CD4-positive, alpha-beta T cell treated with Interferon gamma for 1 hour (primary cell): ENCODE data around the gene CGB2.

ENCODE experiments used
- DNase-seq: peaks from one replicate; pipeline ENCODE4 v3.0.0-alpha.2; 2020

The CGB2 gene

DNA sequence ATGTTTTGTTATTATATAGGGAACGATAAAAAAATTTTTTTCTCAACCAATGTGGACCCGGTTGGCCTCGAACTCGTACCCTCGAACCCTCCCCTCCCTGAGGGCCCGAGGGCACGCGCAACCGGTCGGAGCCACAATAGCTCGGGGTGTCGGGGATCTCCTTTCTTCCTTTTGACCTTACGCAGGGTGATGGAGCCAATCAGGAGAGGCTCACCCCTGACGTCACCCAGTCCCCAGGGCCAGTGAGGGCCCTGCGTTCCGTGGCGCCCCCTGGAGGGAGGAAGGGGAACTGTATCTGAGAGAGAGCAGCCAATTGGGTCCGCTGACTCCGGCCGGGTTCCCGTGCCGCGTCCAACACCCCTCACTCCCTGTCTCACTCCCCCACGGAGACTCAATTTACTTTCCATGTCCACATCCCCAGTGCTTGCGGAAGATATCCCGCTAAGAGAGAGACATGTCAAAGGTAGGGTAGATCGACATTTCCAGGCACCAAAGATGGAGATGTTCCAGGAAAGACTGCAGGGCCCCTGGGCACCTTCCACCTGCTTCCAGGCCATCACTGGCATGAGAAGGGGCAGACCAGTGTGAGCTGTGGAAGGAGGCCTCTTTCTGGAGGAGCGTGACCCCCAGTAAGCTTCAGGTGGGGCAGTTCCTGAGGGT, at the start of gene CGB2:
Gene CGB2, plus strand, starts transcription at position 249 of the 660 bp plus-strand sequence. Its CDS starts 206 bp downstream, at position 455.
- DNase-seq = peak; percentile 58

- DNase-seq = no peak
Observed at GRCh38 chr19:48982280-48982679, 49.4 kb upstream of the CGB2 start.

- no peak for DNase-seq
Observed at GRCh38 chr19:48985711-48986110, 46.0 kb upstream of the CGB2 start.

GRCh38 chr19:48986211-48986610, 45.5 kb upstream of the CGB2 start:
- no peak for DNase-seq

DNA sequence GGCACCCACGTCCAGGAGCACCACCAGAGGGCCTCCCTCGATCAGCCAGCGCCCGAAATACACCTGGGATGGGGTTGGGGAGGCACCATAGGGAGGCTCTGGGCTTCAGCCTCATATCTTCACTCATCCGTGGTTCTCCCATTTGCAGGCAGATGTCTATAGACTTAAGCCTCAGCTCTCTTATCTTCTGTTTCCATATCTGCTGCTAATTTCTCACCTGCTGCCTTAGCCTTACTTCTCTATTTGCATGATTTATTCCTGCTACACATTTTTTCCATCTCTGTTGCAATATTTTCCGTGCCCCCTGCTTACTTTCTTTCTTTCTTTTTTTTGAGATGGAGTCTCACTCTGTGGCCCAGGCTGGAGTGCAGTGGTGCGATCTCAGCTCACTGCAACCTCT, 44.4 kb upstream of the CGB2 start:
- DNase-seq = no peak

DNA sequence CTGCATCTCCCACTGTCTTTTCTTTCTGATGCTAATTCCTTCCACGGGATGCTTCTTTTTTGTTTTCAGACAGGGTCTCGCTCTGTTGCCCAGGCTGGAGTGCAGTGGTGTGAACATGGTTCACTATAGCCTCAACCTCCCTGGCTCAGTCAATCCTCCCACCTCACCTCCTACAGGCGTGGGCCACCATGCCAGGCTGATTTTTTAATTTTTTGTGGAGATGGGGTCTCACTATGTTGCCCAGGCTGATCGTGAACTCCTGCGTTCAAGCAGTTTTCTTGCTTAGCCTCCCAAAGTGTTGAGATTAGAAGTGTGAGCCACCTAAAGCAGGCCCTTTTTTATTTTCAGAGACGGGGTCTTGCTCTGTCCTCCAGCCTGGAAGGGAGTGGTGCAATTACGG, 43.4 kb upstream of the CGB2 start:
- DNase-seq = no peak

DNA sequence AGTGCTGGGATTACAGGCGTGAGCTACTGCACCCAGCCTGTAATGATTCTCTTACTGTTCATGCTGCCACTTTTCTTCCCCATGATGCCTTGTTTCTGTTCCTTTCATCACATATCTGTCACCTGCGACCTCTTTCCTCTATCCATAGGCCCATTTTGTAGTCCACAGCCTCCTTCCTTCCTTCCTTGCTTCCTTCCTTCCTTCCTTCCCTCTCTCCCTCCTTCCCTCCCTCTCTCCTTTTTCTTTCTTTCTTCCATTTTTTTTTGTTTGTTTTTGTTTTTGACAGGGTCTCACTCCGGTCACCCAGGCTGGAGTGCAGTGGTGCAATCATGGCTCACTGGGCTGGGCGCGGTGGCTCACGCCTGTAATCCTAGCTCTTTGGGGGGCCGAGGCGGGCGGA, 42.8 kb upstream of the CGB2 start:
- no peak for DNase-seq

GRCh38 chr19:48989701-48990291, 41.9 kb upstream of the CGB2 start:
- DNase-seq = no peak

DNA sequence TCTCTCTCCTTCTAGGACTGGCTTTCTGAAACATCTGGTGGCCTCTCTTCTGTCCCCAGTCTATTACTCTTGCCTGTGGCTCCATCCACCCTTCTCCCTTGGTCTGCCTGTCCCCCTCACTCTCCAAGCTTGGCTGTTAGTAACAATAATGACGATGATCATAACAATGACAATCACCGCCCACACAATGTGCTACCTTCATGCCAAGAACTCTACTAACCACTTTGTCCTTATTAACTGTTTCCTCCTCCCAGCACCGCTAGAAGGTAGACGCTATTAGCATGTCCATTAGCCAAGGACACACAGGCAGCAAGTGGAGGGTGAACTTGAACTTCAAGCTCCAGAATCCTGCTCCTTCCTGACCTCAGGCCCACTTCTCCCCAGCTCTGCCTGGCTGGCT, 41.3 kb upstream of the CGB2 start:
- DNase-seq = no peak

DNA sequence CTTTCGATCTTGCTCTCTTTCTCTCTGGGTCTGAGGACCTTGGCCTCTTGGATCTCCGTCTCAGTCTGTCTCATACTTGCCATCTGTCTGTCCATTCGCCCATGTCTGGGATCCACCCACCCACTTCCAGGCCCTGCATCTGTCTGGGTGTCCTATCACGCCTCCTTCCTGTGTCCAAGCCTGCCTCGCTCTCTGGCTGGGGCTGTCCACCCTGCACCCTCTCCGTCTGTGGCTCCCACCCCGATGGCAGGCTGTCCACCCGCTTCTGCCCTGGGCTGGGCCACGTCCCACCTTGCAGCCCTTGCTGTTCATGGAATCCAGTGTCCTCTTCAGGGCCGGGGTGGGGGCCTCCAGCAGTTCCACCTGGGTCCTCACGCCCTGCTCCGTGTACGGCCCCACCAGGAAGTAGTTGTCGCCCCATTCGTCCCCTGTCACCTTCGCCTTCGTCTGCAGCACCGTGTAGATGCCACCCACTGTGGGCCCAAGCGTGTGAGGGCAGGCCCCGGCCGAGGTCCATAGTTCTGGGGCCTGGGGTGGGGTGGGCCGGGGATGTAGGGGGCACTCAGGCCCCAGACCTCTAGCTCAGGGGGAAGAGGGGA, 40.6 kb upstream of the CGB2 start:
- no peak for DNase-seq

GRCh38 chr19:48991873-48992580, 39.7 kb upstream of the CGB2 start:
- peak; percentile 23 for DNase-seq

- DNase-seq = no peak
Observed at GRCh38 chr19:48992581-48993174, 39.0 kb upstream of the CGB2 start.

DNA sequence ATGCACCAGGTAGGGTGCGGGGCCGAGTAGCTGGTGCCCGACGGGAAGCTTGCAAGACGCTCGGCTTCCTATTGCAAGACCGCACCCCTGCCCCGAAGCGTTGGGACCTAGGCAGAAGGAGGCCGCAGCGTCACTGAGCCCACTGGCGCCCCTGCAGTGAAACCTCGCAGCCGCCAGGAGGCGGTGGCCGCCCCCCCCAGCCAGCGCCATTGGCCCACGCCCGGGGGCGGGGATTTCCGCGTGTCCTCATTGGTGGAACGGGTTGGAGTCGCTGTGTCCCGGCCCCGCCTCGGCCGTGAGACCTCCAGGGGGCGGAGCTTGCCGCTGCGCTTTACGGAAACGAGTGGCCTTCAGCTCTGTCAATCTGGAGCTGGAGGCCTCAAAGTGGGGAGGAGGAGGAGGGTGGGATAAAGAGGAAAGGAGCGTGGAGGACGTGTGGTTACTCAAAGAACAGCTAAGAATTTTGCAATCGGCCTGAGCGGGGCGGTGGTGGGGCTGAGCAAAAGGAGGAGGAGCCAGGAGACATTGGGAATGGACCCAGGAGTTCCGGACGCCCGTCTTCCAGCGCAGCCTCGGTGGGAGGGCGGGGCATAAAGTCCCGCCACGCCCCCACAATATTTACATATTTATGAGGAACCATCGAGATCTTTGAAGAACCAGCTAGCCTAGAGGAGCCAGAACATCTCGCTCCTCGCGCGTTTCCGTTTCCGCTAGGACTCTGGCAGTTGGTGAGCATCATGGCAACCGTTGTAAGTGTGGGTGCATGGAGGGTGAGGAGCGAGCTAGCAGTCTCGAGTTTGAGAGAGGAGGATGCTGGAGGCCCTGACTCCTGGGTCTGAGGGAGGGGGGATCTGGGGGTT, 38.3 kb upstream of the CGB2 start, which contains the start of the genes GYS1 and RUVBL2:
Gene GYS1, minus strand, starts transcription at position 135 of the 860 bp plus-strand sequence. CDS start 197 bp downstream, outside the sequence.
Gene RUVBL2, plus strand, starts transcription at position 713 of the 860 bp plus-strand sequence. Its CDS starts 25 bp downstream, at position 738.
- DNase-seq = peak; percentile 100

DNA sequence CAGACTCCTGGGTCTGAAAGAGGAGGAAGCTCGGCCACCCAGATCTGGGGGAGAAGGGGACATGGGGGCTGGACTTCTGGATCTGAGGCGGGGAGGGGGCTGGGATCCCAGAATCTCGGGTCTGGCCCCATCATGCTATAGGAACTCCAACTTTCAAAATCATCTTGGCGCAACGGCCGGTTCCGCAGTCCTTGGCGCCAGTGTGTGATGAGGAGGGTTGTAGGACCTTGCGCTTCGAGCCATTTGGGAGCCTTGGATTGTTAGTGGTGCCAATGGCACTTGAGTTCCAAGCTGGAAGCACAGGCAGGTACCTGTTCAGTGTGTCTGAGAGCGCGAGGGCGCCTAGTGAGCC, 37.7 kb upstream of the CGB2 start:
- DNase-seq = no peak

DNA sequence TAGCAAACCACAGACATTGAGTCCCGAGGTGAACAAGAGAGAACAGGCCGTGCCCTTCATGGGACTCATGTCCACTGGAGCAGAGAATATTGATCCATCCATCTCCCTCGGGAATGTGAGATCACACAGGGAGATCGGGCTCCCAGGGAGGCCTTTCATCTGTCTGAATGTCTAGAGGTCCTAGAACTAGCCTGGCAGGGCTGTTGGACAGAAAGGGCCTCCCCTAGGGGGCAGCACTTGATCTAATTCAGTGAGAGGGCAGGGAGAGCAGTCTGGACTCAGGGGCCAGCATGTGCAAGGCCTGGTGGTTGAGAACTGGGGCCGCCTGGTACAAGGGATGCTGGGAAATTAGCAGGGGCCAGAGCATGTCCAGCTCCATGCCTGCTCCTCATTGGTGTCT, 33.7 kb upstream of the CGB2 start:
- peak; percentile 24 for DNase-seq

DNA sequence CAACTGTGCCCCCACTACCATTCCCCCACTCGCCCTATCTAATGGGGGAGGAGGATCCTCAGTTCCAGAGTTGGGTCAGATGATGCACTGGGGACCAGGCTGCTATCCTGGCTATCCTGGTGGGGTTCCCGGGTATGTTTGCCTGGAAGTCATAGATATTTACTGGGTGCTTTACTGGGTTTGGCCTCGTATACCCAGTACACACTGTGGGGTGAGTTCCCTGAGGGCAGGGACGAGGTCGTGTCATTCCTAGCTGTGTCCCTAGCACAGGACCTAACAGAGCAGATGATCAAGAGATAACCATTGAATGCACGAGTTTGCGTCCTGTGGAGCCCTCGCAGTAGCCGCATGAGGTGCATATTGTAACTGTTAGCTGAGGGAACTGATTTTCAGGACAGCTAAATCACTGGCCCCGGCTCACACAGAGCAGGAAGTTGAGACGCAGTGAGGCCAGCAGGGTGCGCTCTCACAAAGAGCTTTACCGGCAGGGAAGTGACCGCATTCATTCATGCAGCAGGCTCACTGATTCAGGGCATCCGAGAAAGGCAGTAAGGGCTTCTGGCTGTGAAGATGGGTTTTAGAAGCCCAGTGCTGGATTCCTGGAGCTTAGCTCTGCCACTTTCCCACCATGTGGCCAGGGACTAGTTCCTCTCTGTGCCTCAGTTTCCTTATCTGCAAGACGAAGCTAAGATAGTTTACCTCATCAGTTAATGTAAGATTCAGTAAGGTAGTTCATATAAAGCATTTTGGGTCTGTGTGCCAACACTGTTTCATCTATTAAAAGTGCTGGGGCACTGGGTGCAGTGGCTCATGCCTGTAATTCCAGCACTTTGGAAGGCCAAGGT, 32.0 kb upstream of the CGB2 start:
- DNase-seq = peak; percentile 58

GRCh38 chr19:49004133-49004532, 27.6 kb upstream of the CGB2 start:
- no peak for DNase-seq

- DNase-seq = no peak
Observed at GRCh38 chr19:49004964-49005614, 26.6 kb upstream of the CGB2 start.

- no peak for DNase-seq
Observed at GRCh38 chr19:49006905-49007304, 24.8 kb upstream of the CGB2 start.

- no peak for DNase-seq
Observed at GRCh38 chr19:49009828-49010227, 21.9 kb upstream of the CGB2 start.

- DNase-seq = no peak
Observed at GRCh38 chr19:49010453-49010852, 21.2 kb upstream of the CGB2 start.
